ENCODE measurements around the gene TM7SF3. TPM values are rescaled to one million over a fixed set of nuclear protein-coding genes. Genes with fewer than 3 reads are reported as not detected.

The TM7SF3 gene
- total RNA-seq, 1 donor from 2014 or later = 30.3 TPM

GRCh38 chr12:27001663-27002062, 12.5 kb downstream of the TM7SF3 start:
- Mint-ChIP-seq H3K4me1 (ENCODE audit: low read depth, unreplicated experiment) (peaks cover 7% of the 10 kb centered on the region), H3K4me3 (ENCODE audit: unreplicated experiment) (no peak overlapping the region), H3K27me3 (ENCODE audit: unreplicated experiment) (peaks cover 1% of the 10 kb centered on the region), H3K27ac (ENCODE audit: unreplicated experiment) (no peak overlapping the region), H3K36me3 (ENCODE audit: unreplicated experiment) (no peaks in the 10 kb centered on the region), H3K9me3 (ENCODE audit: unreplicated experiment) (no peaks in the 10 kb centered on the region)
- no peak for TF ChIP-seq CTCF (IDR thresholded peaks at IDR 0.05; ENCODE audit: partially characterized antibody, unreplicated experiment)
- DNase-seq = no peak

GRCh38 chr12:27000961-27001360, 13.2 kb downstream of the TM7SF3 start:
- DNase-seq = no peak
- no peaks in the 10 kb centered on the region for H3K9me3 Mint-ChIP-seq (ENCODE audit: unreplicated experiment)
- peaks cover 7% of the 10 kb centered on the region for H3K4me1 Mint-ChIP-seq (ENCODE audit: low read depth, unreplicated experiment)
- H3K36me3 Mint-ChIP-seq (ENCODE audit: unreplicated experiment) = no peaks in the 10 kb centered on the region
- H3K4me3 Mint-ChIP-seq (ENCODE audit: unreplicated experiment) = no peak overlapping the region
- TF ChIP-seq CTCF (IDR thresholded peaks at IDR 0.05; ENCODE audit: partially characterized antibody, unreplicated experiment) = no peak
- peaks cover 1% of the 10 kb centered on the region for H3K27me3 Mint-ChIP-seq (ENCODE audit: unreplicated experiment)
- H3K27ac Mint-ChIP-seq (ENCODE audit: unreplicated experiment) = no peak overlapping the region

GRCh38 chr12:26997003-26997402, 17.2 kb downstream of the TM7SF3 start:
- no peak for DNase-seq
- H3K4me3 Mint-ChIP-seq (ENCODE audit: unreplicated experiment) = no peak overlapping the region
- no peaks in the 10 kb centered on the region for H3K36me3 Mint-ChIP-seq (ENCODE audit: unreplicated experiment)
- H3K9me3 Mint-ChIP-seq (ENCODE audit: unreplicated experiment) = no peaks in the 10 kb centered on the region
- H3K4me1 Mint-ChIP-seq (ENCODE audit: low read depth, unreplicated experiment) = no peaks in the 10 kb centered on the region
- H3K27ac Mint-ChIP-seq (ENCODE audit: unreplicated experiment) = no peak overlapping the region
- H3K27me3 Mint-ChIP-seq (ENCODE audit: unreplicated experiment) = peaks cover 1% of the 10 kb centered on the region
- no peak for TF ChIP-seq CTCF (IDR thresholded peaks at IDR 0.05; ENCODE audit: partially characterized antibody, unreplicated experiment)

GRCh38 chr12:26995706-26996105, 18.5 kb downstream of the TM7SF3 start:
- Mint-ChIP-seq H3K27me3 (ENCODE audit: unreplicated experiment) (peaks cover 1% of the 10 kb centered on the region), H3K4me3 (ENCODE audit: unreplicated experiment) (no peak overlapping the region), H3K27ac (ENCODE audit: unreplicated experiment) (no peak overlapping the region), H3K9me3 (ENCODE audit: unreplicated experiment) (no peaks in the 10 kb centered on the region), H3K36me3 (ENCODE audit: unreplicated experiment) (no peaks in the 10 kb centered on the region), H3K4me1 (ENCODE audit: low read depth, unreplicated experiment) (no peaks in the 10 kb centered on the region)
- no peak for TF ChIP-seq CTCF (IDR thresholded peaks at IDR 0.05; ENCODE audit: partially characterized antibody, unreplicated experiment)
- DNase-seq = no peak

GRCh38 chr12:26994109-26994508, 20.1 kb downstream of the TM7SF3 start:
- no peak for TF ChIP-seq CTCF (IDR thresholded peaks at IDR 0.05; ENCODE audit: partially characterized antibody, unreplicated experiment)
- no peak for DNase-seq
- Mint-ChIP-seq H3K4me1 (ENCODE audit: low read depth, unreplicated experiment) (no peaks in the 10 kb centered on the region), H3K4me3 (ENCODE audit: unreplicated experiment) (no peak overlapping the region), H3K27ac (ENCODE audit: unreplicated experiment) (no peak overlapping the region), H3K9me3 (ENCODE audit: unreplicated experiment) (no peaks in the 10 kb centered on the region), H3K36me3 (ENCODE audit: unreplicated experiment) (no peaks in the 10 kb centered on the region), H3K27me3 (ENCODE audit: unreplicated experiment) (peaks cover 1% of the 10 kb centered on the region)

Measured in glutamatergic neuron (in vitro differentiated cells).